HEK293T (cell line): ENCODE results near the gene AGA.

Experiments
- CTCF ChIA-PET: fragments of 350-600 bp; formaldehyde crosslinking; extraction: SDS; loops from one replicate; lab custom pipeline; 2021; ENCODE audit warnings: antibody characterized with exemption, inconsistent platforms; lab: Yijun Ruan, JAX
- POLR2A ChIA-PET: fragments of 350-600 bp; formaldehyde crosslinking; extraction: SDS; loops from one replicate; lab custom pipeline; 2020; ENCODE audit warnings: antibody characterized with exemption, inconsistent platforms; lab: Yijun Ruan, JAX
- DNase-seq: peaks from one replicate; pipeline ENCODE4 v3.0.0; 2012; ENCODE audit warnings: mixed read lengths; ENCODE audit errors: extremely low spot score
- ARNT ChIP-seq: fragments of 450-650 bp; IDR thresholded peaks from 2 replicates; pipeline ENCODE4 v1.6.1; 2017; ENCODE audit warnings: mild to moderate bottlenecking
- BHLHE40 ChIP-seq: fragments of 450-650 bp; IDR thresholded peaks from 2 replicates; pipeline ENCODE4 v1.6.1; 2016; ENCODE audit warnings: mild to moderate bottlenecking, moderate library complexity, borderline replicate concordance
- CTBP1 ChIP-seq: fragments of 450-650 bp; IDR thresholded peaks from 2 replicates; pipeline ENCODE4 v1.6.1; 2016; ENCODE audit warnings: borderline replicate concordance
- ELF4 ChIP-seq: fragments of 450-650 bp; IDR thresholded peaks from 2 replicates; pipeline ENCODE4 v1.6.1; 2017; ENCODE audit warnings: antibody characterized with exemption
- FOXA1 ChIP-seq: fragments of 450-650 bp; IDR thresholded peaks from 2 replicates; pipeline ENCODE4 v1.6.1; 2016; ENCODE audit warnings: mild to moderate bottlenecking
- FOXK2 ChIP-seq: fragments of 450-650 bp; IDR thresholded peaks from 2 replicates; pipeline ENCODE4 v1.6.1; 2016; ENCODE audit warnings: mild to moderate bottlenecking
- FOXM1 ChIP-seq: fragments of 450-650 bp; IDR thresholded peaks from 2 replicates; pipeline ENCODE4 v1.6.1; 2017; ENCODE audit warnings: mild to moderate bottlenecking, borderline replicate concordance
- HDGF ChIP-seq: fragments of 450-650 bp; IDR thresholded peaks from 2 replicates; pipeline ENCODE4 v1.6.1; 2017; ENCODE audit warnings: antibody characterized with exemption, borderline replicate concordance
- L3MBTL2 ChIP-seq: fragments of 450-650 bp; conservative IDR thresholded peaks from 2 replicates; pipeline ENCODE4 v1.6.1; 2016; ENCODE audit warnings: mild to moderate bottlenecking
- LEF1 ChIP-seq: fragments of 450-650 bp; IDR thresholded peaks from 2 replicates; pipeline ENCODE4 v1.6.1; 2017; ENCODE audit warnings: mild to moderate bottlenecking, borderline replicate concordance
- NFRKB ChIP-seq: fragments of 450-650 bp; IDR thresholded peaks from 2 replicates; pipeline ENCODE4 v1.6.1; 2016; ENCODE audit warnings: mild to moderate bottlenecking, moderate library complexity
- SP1 ChIP-seq: fragments of 450-650 bp; IDR thresholded peaks from 2 replicates; pipeline ENCODE4 v1.6.1; 2017
- SUZ12 ChIP-seq: fragments of 450-650 bp; IDR thresholded peaks from 2 replicates; pipeline ENCODE4 v1.6.1; 2016; ENCODE audit warnings: mild to moderate bottlenecking
- TARDBP ChIP-seq: fragments of 450-650 bp; IDR thresholded peaks from 2 replicates; pipeline ENCODE4 v1.6.1; 2016
- ZNF384 ChIP-seq: fragments of 450-650 bp; IDR thresholded peaks from 2 replicates; pipeline ENCODE4 v1.6.1; 2016
- TF ChIP-seq, protein P1 (sequence below): fragments of 450-650 bp; IDR thresholded peaks from 2 replicates; pipeline ENCODE4 v1.6.1; 2016

AGA gene

DNA sequence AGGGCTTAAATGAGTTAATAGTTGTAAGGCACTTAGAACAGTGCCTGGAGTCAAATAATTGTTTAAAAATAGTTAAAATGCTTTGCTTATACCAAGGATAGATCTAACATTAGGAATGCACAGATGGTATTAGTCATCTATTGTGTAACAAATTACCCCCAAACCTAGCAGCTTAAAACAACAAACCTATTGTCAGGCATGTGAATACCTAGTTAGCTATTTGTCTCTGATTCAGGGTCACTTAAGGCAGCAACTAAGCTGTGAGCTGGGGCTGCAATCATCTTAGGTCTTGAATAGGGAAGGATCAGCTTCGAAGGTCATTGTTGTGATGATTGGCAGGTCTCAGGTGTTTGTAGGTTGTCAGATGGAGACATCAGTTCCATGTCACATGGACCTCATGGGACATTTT lies 42.4 kb upstream of the AGA start:
- CTCF ChIA-PET = no interaction called here
- POLR2A ChIA-PET = no interaction called here
- no peak for DNase-seq
- TF ChIP-seq FOXK2 = no peak
- TF ChIP-seq SP1 = no peak
- no peak for TF ChIP-seq ELF4
- no peak for TF ChIP-seq NFRKB
- TF ChIP-seq SUZ12 = no peak
- no peak for TF ChIP-seq ARNT
- TF ChIP-seq TARDBP = no peak
- TF ChIP-seq L3MBTL2 = no peak
- no peak for TF ChIP-seq BHLHE40
- TF ChIP-seq ZNF384 = no peak
- no peak for TF ChIP-seq FOXA1

- TF ChIP-seq TARDBP = no peak
- TF ChIP-seq NFRKB = no peak
- TF ChIP-seq L3MBTL2 = no peak
- DNase-seq = no peak
- CTCF ChIA-PET = no interaction called here
- POLR2A ChIA-PET = no interaction called here
Measured at GRCh38 chr4:177483760-177484159, 41.5 kb upstream of the AGA start.

- TF ChIP-seq FOXK2 = no peak
- no peak for TF ChIP-seq ZNF384
- TF ChIP-seq LEF1 = no peak
- no peak for TF ChIP-seq TARDBP
- TF ChIP-seq ELF4 = no peak
- TF ChIP-seq HDGF = no peak
- TF ChIP-seq NFRKB = no peak
- TF ChIP-seq, protein P1, sequence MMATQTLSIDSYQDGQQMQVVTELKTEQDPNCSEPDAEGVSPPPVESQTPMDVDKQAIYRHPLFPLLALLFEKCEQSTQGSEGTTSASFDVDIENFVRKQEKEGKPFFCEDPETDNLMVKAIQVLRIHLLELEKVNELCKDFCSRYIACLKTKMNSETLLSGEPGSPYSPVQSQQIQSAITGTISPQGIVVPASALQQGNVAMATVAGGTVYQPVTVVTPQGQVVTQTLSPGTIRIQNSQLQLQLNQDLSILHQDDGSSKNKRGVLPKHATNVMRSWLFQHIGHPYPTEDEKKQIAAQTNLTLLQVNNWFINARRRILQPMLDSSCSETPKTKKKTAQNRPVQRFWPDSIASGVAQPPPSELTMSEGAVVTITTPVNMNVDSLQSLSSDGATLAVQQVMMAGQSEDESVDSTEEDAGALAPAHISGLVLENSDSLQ = no peak
- no peak for TF ChIP-seq L3MBTL2
- no peak for TF ChIP-seq BHLHE40
- TF ChIP-seq ARNT = no peak
- TF ChIP-seq SP1 = no peak
- no peak for TF ChIP-seq FOXA1
- no peak for TF ChIP-seq CTBP1
- ChIA-PET CTCF (no interaction called here), POLR2A (no interaction called here)
- no peak for DNase-seq
Measured at GRCh38 chr4:177483271-177483670, 41.0 kb upstream of the AGA start.

DNA sequence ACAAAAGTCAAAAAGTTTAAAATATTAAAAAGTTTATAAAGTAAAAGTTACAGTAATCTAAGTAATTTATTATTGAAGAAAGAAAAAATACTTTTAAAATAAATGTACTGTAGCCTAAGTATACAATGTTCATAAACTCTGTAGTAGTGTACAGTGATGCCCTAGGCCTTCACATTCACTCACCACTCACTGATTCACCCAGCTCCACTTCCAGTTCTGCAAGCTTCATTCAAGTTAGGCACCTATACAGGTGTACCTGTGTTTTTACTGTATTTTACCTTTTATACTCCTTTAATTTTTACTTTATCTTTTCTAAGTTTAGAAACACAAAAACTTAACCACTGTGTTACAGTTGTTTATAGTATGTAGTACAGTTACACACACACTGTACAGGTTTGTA lies 40.1 kb upstream of the AGA start:
- POLR2A ChIA-PET = no interaction called here
- no peak for DNase-seq
- CTCF ChIA-PET = no interaction called here
- no peak for TF ChIP-seq CTBP1
- no peak for TF ChIP-seq TARDBP
- TF ChIP-seq LEF1 = no peak
- TF ChIP-seq ZNF384 = no peak
- TF ChIP-seq SP1 = no peak
- no peak for TF ChIP-seq NFRKB
- no peak for TF ChIP-seq FOXM1
- TF ChIP-seq HDGF = no peak
- no peak for TF ChIP-seq ARNT
- TF ChIP-seq FOXK2 = no peak
- no peak for TF ChIP-seq SUZ12
- TF ChIP-seq BHLHE40 = no peak
- no peak for TF ChIP-seq ELF4
- TF ChIP-seq, protein P1 = no peak
- no peak for TF ChIP-seq FOXA1
- no peak for TF ChIP-seq L3MBTL2

GRCh38 chr4:177480795-177481194 lies 38.6 kb upstream of the AGA start:
- TF ChIP-seq ARNT = no peak
- no peak for TF ChIP-seq NFRKB
- no peak for TF ChIP-seq FOXK2
- TF ChIP-seq HDGF = no peak
- no peak for TF ChIP-seq SUZ12
- no peak for TF ChIP-seq L3MBTL2
- TF ChIP-seq FOXM1 = no peak
- no peak for TF ChIP-seq BHLHE40
- TF ChIP-seq, protein P1 = no peak
- TF ChIP-seq SP1 = no peak
- TF ChIP-seq ELF4 = no peak
- no peak for TF ChIP-seq TARDBP
- no peak for TF ChIP-seq LEF1
- TF ChIP-seq FOXA1 = no peak
- TF ChIP-seq CTBP1 = no peak
- no peak for TF ChIP-seq ZNF384
- CTCF ChIA-PET = no interaction called here
- no peak for DNase-seq
- POLR2A ChIA-PET = interaction anchor here (0.6 kb wide), 1 partner anchor 39 kb away, joined by 3 read pairs; the partner anchor contains the start of gene AGA

DNA sequence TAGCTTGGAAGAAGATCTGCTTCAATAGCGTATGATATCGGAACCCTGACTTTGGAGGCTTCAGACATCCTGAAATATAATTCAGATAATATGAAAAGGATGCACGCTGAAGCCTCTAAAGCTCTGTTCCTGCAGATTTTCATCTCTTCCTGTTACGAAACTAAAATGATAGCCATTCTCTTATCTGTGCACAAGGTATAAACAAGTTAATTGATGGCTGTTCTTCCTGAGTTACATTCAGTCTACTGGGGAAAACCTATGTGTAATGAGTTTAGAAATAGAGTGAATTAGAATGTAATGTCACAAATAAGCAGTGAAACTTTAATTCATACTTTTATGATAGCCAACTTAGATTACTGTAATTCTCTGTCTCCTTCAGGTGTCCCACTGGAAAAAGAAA lies 36.8 kb upstream of the AGA start:
- TF ChIP-seq SUZ12 = no peak
- no peak for TF ChIP-seq FOXM1
- TF ChIP-seq CTBP1 = no peak
- TF ChIP-seq L3MBTL2 = no peak
- TF ChIP-seq ARNT = no peak
- TF ChIP-seq, protein P1 = no peak
- TF ChIP-seq ELF4 = no peak
- TF ChIP-seq TARDBP = no peak
- no peak for TF ChIP-seq FOXK2
- TF ChIP-seq ZNF384 = no peak
- TF ChIP-seq SP1 = no peak
- no peak for TF ChIP-seq BHLHE40
- no peak for TF ChIP-seq HDGF
- no peak for TF ChIP-seq NFRKB
- no peak for TF ChIP-seq FOXA1
- no peak for TF ChIP-seq LEF1
- ChIA-PET POLR2A (interaction anchor here (0.7 kb wide), 1 partner anchor 36 kb away, joined by 3 read pairs; no protein-coding TSS in a partner anchor), CTCF (interaction anchor here (0.7 kb wide), 1 partner anchor 15 kb away, joined by 3 read pairs; no protein-coding TSS in a partner anchor)
- no peak for DNase-seq
